Measurements from ENCODE around the gene PNPLA6.

PNPLA6 gene

DNA sequence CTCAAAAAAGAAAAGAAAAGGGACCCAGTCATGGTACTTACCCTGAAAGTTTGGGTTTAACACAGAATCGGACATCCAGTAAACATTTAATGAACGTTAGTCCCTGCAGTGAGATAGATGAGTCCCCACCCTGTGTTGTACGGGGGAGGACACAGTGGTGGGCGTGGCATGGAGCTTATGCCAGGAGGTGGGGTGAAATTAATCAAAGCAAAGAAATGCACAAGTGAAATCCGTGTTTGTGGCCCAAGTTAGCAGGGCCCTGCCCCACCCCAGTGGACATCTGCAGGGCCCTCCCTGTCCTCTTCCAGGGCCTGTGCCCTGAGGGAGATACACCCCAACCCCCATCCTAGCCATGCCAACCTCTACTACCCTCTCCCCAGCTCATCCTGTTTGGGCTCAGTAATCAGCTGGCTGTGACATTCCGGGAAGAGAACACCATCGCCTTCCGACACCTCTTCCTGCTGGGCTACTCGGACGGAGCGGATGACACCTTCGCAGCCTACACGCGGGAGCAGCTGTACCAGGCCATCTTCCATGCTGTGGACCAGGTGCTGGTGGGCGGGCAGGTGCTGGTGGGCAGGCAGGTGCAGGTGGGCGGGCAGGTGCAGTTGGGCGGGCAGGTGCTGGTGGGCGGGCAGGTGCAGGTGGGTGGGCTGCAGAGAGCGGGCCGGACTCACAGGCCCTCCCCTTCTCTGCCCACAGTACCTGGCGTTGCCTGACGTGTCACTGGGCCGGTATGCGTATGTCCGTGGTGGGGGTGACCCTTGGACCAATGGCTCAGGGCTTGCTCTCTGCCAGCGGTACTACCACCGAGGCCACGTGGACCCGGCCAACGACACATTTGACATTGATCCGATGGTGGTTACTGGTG lies 9.2 kb upstream of the PNPLA6 start:
- H3K9me3 ChIP-seq (replicated peaks in 1 of 2; ENCODE audit: control insufficient read depth in 2 of 2, insufficient read depth in 1 of 2, low read depth in 1 of 2, low read length in 2 of 2), result no peaks in the 10 kb centered on the region
- no CpG with 5 or more reads among the region's 31 CpGs for WGBS, 2 donors (ENCODE audit: extremely low coverage in 2 of 2, insufficient read length in 2 of 2, insufficient replicate concordance in 1 of 2)

DNA sequence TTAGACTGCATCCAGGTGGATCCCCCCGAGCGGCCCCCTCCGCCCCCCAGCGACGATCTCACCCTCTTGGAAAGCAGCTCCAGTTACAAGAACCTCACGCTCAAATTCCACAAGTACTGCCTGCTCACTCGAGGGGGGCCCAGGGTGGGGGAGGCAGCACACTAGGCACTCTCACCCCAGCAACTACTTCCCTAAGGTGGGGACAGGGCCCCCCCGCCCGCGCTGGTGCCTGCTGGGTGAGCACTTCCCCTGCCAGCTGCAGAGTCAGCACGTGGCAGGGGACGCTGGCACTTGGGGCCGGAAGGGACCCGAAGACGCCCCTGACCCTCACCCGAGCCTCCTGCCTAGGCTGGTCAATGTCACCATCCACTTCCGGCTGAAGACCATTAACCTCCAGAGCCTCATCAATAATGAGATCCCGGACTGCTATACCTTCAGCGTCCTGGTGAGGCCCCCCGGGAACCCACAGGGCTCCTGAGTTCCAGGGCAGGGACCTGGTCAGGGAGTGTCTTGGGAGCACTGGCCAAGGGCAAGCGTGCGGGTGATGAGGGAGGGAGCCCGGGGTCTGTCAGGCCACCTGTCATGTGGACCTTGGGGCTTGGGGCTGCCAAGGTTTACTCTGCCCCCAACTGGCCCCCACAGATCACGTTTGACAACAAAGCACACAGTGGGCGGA lies 7.9 kb upstream of the PNPLA6 start:
- Histone ChIP-seq H2BK12ac (ENCODE audit: low read length) (no peak overlapping the region), H3K18ac (ENCODE audit: low read length) (no peak overlapping the region), H4K91ac (ENCODE audit: low read depth, low read length, poor library complexity) (no peak overlapping the region), H3K27ac (replicated peaks; ENCODE audit: low read length) (no peak overlapping the region), H3K4me1 (ENCODE audit: control insufficient read depth in 2 of 2, insufficient read depth in 1 of 2, low read depth in 1 of 2, low read length in 2 of 2) (peaks cover 5 to 8% of the 10 kb centered on the region in 2 donors), H3K79me1 (ENCODE audit: low read depth, low read length) (peaks cover 5% of the 10 kb centered on the region), H3K4me2 (ENCODE audit: insufficient read depth, low read length, poor library complexity, severe bottlenecking) (no peak overlapping the region), H3K36me3 (replicated peaks in 1 of 2; ENCODE audit: control insufficient read depth in 2 of 2, insufficient read depth in 2 of 2, low read length in 2 of 2) (peaks cover 7 to 15% of the 10 kb centered on the region in 2 donors), H2BK120ac (ENCODE audit: low read depth, low read length) (no peak overlapping the region), H3K14ac (ENCODE audit: low read length) (no peak overlapping the region), H3K4me3 (ENCODE audit: low read length in 2 of 2) (no peak overlapping the region), H2AK5ac (ENCODE audit: low read depth, low read length) (no peak overlapping the region), H3K9ac (ENCODE audit: low read depth, low read length, poor library complexity) (no peak overlapping the region), H3K4ac (ENCODE audit: low read length) (no peak overlapping the region), H3K9me3 (replicated peaks in 1 of 2; ENCODE audit: control insufficient read depth in 2 of 2, insufficient read depth in 1 of 2, low read depth in 1 of 2, low read length in 2 of 2) (no peaks in the 10 kb centered on the region), H2AFZ (ENCODE audit: low read length) (no peak overlapping the region), H3K23ac (ENCODE audit: low read depth, low read length, poor library complexity) (no peak overlapping the region), H3K27me3 (ENCODE audit: control insufficient read depth in 3 of 3, insufficient read depth in 3 of 3, low read depth in 1 of 3, low read length in 3 of 3) (no peaks in the 10 kb centered on the region), H4K8ac (ENCODE audit: low read depth, low read length) (no peak overlapping the region), H2BK15ac (ENCODE audit: low read length) (no peak overlapping the region), H2BK5ac (ENCODE audit: low read length) (peak overlapping the region; percentile 53)
- no CpG with 5 or more reads among the region's 25 CpGs for WGBS, 2 donors (ENCODE audit: extremely low coverage in 2 of 2, insufficient read length in 2 of 2, insufficient replicate concordance in 1 of 2)
- no peak for DNase-seq (ENCODE audit: low spot score)

More for the DNA sequence above, 9.2 kb upstream of the PNPLA6 start:
- no peak overlapping the region for H4K8ac ChIP-seq (ENCODE audit: low read depth, low read length)
- no peak overlapping the region for H2BK15ac ChIP-seq (ENCODE audit: low read length)
- H2BK12ac ChIP-seq (ENCODE audit: low read length), result no peak overlapping the region
- no peak overlapping the region for H3K27ac ChIP-seq (replicated peaks; ENCODE audit: low read length)
- H3K4me3 ChIP-seq (ENCODE audit: low read length in 2 of 2), result no peak overlapping the region
- no peak overlapping the region for H2BK120ac ChIP-seq (ENCODE audit: low read depth, low read length)
- H2BK5ac ChIP-seq (ENCODE audit: low read length), result no peak overlapping the region
- DNase-seq (ENCODE audit: low spot score), result no peak
- peaks cover 5 to 15% of the 10 kb centered on the region in 2 donors for H3K36me3 ChIP-seq (replicated peaks in 1 of 2; ENCODE audit: control insufficient read depth in 2 of 2, insufficient read depth in 2 of 2, low read length in 2 of 2)
- no peak overlapping the region for H3K4ac ChIP-seq (ENCODE audit: low read length)
- H3K14ac ChIP-seq (ENCODE audit: low read length), result no peak overlapping the region
- H2AK5ac ChIP-seq (ENCODE audit: low read depth, low read length), result no peak overlapping the region
- no peak overlapping the region for H3K18ac ChIP-seq (ENCODE audit: low read length)
- peak overlapping the region; percentile 44 for H3K9ac ChIP-seq (ENCODE audit: low read depth, low read length, poor library complexity)
- no peak overlapping the region for H4K91ac ChIP-seq (ENCODE audit: low read depth, low read length, poor library complexity)
- H3K4me1 ChIP-seq (ENCODE audit: control insufficient read depth in 2 of 2, insufficient read depth in 1 of 2, low read depth in 1 of 2, low read length in 2 of 2), result peaks cover 7 to 10% of the 10 kb centered on the region in 2 donors
- H3K4me2 ChIP-seq (ENCODE audit: insufficient read depth, low read length, poor library complexity, severe bottlenecking), result no peak overlapping the region
- H2AFZ ChIP-seq (ENCODE audit: low read length), result no peak overlapping the region
- peak overlapping the region; percentile 65 for H3K23ac ChIP-seq (ENCODE audit: low read depth, low read length, poor library complexity)
- peaks cover 6% of the 10 kb centered on the region for H3K79me1 ChIP-seq (ENCODE audit: low read depth, low read length)
- H3K27me3 ChIP-seq (ENCODE audit: control insufficient read depth in 3 of 3, insufficient read depth in 3 of 3, low read depth in 1 of 3, low read length in 3 of 3), result no peaks in the 10 kb centered on the region

DNA sequence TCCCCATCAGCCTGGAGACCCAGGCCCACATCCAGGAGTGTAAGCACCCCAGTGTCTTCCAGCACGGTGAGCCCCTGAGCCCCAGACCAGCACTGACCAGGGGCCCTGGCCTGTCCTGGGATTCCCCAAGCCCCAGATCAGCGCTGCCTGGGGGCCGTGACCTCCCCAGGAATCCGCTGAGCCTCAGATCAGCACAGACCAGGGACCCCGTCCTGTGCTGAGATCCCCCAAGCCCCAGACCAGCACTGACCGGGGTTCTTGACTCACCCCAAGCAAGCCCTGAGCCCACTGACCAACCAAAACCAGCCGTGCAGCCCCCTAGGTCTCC lies 7.4 kb upstream of the PNPLA6 start:
- H3K14ac ChIP-seq (ENCODE audit: low read length), result no peak overlapping the region
- no CpG with 5 or more reads among the region's 7 CpGs for WGBS, 2 donors (ENCODE audit: extremely low coverage in 2 of 2, insufficient read length in 2 of 2, insufficient replicate concordance in 1 of 2)
- peaks cover 9 to 15% of the 10 kb centered on the region in 2 donors for H3K36me3 ChIP-seq (replicated peaks in 1 of 2; ENCODE audit: control insufficient read depth in 2 of 2, insufficient read depth in 2 of 2, low read length in 2 of 2)
- H3K23ac ChIP-seq (ENCODE audit: low read depth, low read length, poor library complexity), result no peak overlapping the region
- no peak overlapping the region for H3K4me3 ChIP-seq (ENCODE audit: low read length in 2 of 2)
- no peak overlapping the region for H2AK5ac ChIP-seq (ENCODE audit: low read depth, low read length)
- H2BK120ac ChIP-seq (ENCODE audit: low read depth, low read length), result no peak overlapping the region
- DNase-seq (ENCODE audit: low spot score), result no peak
- H3K4me2 ChIP-seq (ENCODE audit: insufficient read depth, low read length, poor library complexity, severe bottlenecking), result no peak overlapping the region
- H3K18ac ChIP-seq (ENCODE audit: low read length), result no peak overlapping the region
- H2BK5ac ChIP-seq (ENCODE audit: low read length), result peak overlapping the region; percentile 39
- no peak overlapping the region for H3K27ac ChIP-seq (replicated peaks; ENCODE audit: low read length)
- H2AFZ ChIP-seq (ENCODE audit: low read length), result no peak overlapping the region
- no peak overlapping the region for H4K91ac ChIP-seq (ENCODE audit: low read depth, low read length, poor library complexity)
- no peak overlapping the region for H2BK15ac ChIP-seq (ENCODE audit: low read length)
- H3K4ac ChIP-seq (ENCODE audit: low read length), result no peak overlapping the region
- H3K9me3 ChIP-seq (replicated peaks in 1 of 2; ENCODE audit: control insufficient read depth in 2 of 2, insufficient read depth in 1 of 2, low read depth in 1 of 2, low read length in 2 of 2), result no peaks in the 10 kb centered on the region
- no peak overlapping the region for H2BK12ac ChIP-seq (ENCODE audit: low read length)
- no peaks in the 10 kb centered on the region for H3K27me3 ChIP-seq (ENCODE audit: control insufficient read depth in 3 of 3, insufficient read depth in 3 of 3, low read depth in 1 of 3, low read length in 3 of 3)
- no peak overlapping the region for H4K8ac ChIP-seq (ENCODE audit: low read depth, low read length)
- no peak overlapping the region for H3K9ac ChIP-seq (ENCODE audit: low read depth, low read length, poor library complexity)
- H3K79me1 ChIP-seq (ENCODE audit: low read depth, low read length), result no peaks in the 10 kb centered on the region
- H3K4me1 ChIP-seq (ENCODE audit: control insufficient read depth in 2 of 2, insufficient read depth in 1 of 2, low read depth in 1 of 2, low read length in 2 of 2), result peaks cover 4 to 5% of the 10 kb centered on the region in 2 donors

DNA sequence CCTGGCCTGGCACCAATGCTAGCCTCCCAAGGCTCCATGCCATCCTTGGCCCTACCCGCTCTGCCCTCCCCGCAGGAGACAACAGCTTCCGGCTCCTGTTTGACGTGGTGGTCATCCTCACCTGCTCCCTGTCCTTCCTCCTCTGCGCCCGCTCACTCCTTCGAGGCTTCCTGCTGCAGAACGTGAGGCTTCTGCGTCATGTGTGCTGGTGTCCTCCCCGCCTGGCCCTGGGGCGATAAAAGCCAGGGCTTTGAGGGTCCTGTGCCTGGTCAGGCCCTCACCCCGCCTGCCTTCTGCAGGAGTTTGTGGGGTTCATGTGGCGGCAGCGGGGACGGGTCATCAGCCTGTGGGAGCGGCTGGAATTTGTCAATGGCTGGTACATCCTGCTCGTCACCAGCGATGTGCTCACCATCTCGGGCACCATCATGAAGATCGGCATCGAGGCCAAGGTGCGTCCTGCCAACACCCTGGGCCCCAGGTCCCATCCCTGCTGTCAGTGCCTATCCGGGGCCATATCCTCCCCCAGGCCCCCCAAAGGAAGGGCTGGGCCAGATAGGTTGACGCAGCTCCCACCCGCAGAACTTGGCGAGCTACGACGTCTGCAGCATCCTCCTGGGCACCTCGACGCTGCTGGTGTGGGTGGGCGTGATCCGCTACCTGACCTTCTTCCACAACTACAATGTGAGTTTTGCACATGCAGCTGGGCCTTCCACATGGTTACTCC lies 6.8 kb upstream of the PNPLA6 start:
- Histone ChIP-seq H3K14ac (ENCODE audit: low read length) (no peak overlapping the region), H3K27me3 (ENCODE audit: control insufficient read depth in 3 of 3, insufficient read depth in 3 of 3, low read depth in 1 of 3, low read length in 3 of 3) (no peaks in the 10 kb centered on the region), H2BK12ac (ENCODE audit: low read length) (no peak overlapping the region), H2AFZ (ENCODE audit: low read length) (no peak overlapping the region), H3K9ac (ENCODE audit: low read depth, low read length, poor library complexity) (no peak overlapping the region), H3K36me3 (replicated peaks in 1 of 2; ENCODE audit: control insufficient read depth in 2 of 2, insufficient read depth in 2 of 2, low read length in 2 of 2) (peaks cover 9 to 15% of the 10 kb centered on the region in 2 donors), H3K18ac (ENCODE audit: low read length) (no peak overlapping the region), H3K4ac (ENCODE audit: low read length) (no peak overlapping the region), H4K91ac (ENCODE audit: low read depth, low read length, poor library complexity) (no peak overlapping the region), H2AK5ac (ENCODE audit: low read depth, low read length) (peak overlapping the region; percentile 7), H2BK5ac (ENCODE audit: low read length) (peak overlapping the region; percentile 39), H3K27ac (replicated peaks; ENCODE audit: low read length) (no peak overlapping the region), H4K8ac (ENCODE audit: low read depth, low read length) (no peak overlapping the region), H3K4me2 (ENCODE audit: insufficient read depth, low read length, poor library complexity, severe bottlenecking) (no peak overlapping the region), H3K23ac (ENCODE audit: low read depth, low read length, poor library complexity) (no peak overlapping the region), H2BK120ac (ENCODE audit: low read depth, low read length) (no peak overlapping the region), H3K9me3 (replicated peaks in 1 of 2; ENCODE audit: control insufficient read depth in 2 of 2, insufficient read depth in 1 of 2, low read depth in 1 of 2, low read length in 2 of 2) (no peaks in the 10 kb centered on the region), H3K79me1 (ENCODE audit: low read depth, low read length) (no peaks in the 10 kb centered on the region), H2BK15ac (ENCODE audit: low read length) (no peak overlapping the region), H3K4me1 (ENCODE audit: control insufficient read depth in 2 of 2, insufficient read depth in 1 of 2, low read depth in 1 of 2, low read length in 2 of 2) (peaks cover 2 to 6% of the 10 kb centered on the region in 2 donors), H3K4me3 (ENCODE audit: low read length in 2 of 2) (no peak overlapping the region)
- DNase-seq (ENCODE audit: low spot score), result no peak
- whole genome bisulfite sequencing, 2 donors (ENCODE audit: extremely low coverage in 2 of 2, insufficient read length in 2 of 2, insufficient replicate concordance in 1 of 2), result no CpG with 5 or more reads among the region's 32 CpGs
